Measurements from ENCODE around the gene PLCB4.
A peak's percentile ranks its signal among the peaks of the same experiment; 100 is the strongest.
"Not testable (repeated sequence)": the region's sequence is repeated elsewhere in the genome, so short reads cannot be mapped to it uniquely, and the experiment has no call there.

The PLCB4 gene

GRCh38 chr20:9043364-9043763 lies 25.5 kb upstream of the PLCB4 start:
- Histone ChIP-seq H3K27ac (ENCODE audit: low read depth, low read length) (no peak overlapping the region), H3K18ac (ENCODE audit: low read length) (no peak overlapping the region), H3K4ac (ENCODE audit: low read depth, low read length) (no peak overlapping the region), H2BK5ac (ENCODE audit: low read depth, low read length, poor library complexity) (no peak overlapping the region), H2BK12ac (ENCODE audit: low read length) (no peak overlapping the region), H2BK120ac (ENCODE audit: insufficient read depth, low read length, poor library complexity) (no peak overlapping the region), H3K4me2 (ENCODE audit: low read length) (no peak overlapping the region), H3K9me3 (ENCODE audit: insufficient read depth, low read depth, low read length) (peaks cover 2% of the 10 kb centered on the region), H3K4me1 (ENCODE audit: control insufficient read depth in 1 of 2, insufficient read depth in 2 of 2, low read length in 2 of 2) (no peaks in the 10 kb centered on the region), H3K23ac (ENCODE audit: low read length) (no peak overlapping the region), H3K9ac (ENCODE audit: low read length) (no peak overlapping the region), H2AK5ac (ENCODE audit: low read length) (no peak overlapping the region), H3K79me2 (ENCODE audit: control insufficient read depth, insufficient read depth, low read length, poor library complexity) (no peaks in the 10 kb centered on the region), H4K91ac (ENCODE audit: low read depth, low read length) (no peak overlapping the region), H4K12ac (ENCODE audit: low read depth, low read length) (no peak overlapping the region), H3K27me3 (ENCODE audit: insufficient read depth, low read length) (no peaks in the 10 kb centered on the region), H4K8ac (ENCODE audit: low read depth, low read length) (no peak overlapping the region), H3K36me3 (ENCODE audit: control insufficient read depth in 1 of 2, insufficient read depth in 2 of 2, low read length in 2 of 2) (no peaks in the 10 kb centered on the region), H2AFZ (ENCODE audit: insufficient read depth, low read length, poor library complexity) (no peak overlapping the region), H3K79me1 (ENCODE audit: low read length) (no peaks in the 10 kb centered on the region), H3K4me3 (ENCODE audit: low read depth, low read length) (no peak overlapping the region), H3K14ac (ENCODE audit: low read length) (no peak overlapping the region)
- no CpG with 5 or more reads among the region's 5 CpGs for WGBS (ENCODE audit: extremely low coverage, insufficient coverage, insufficient read length)
- DNase-seq: no peak

GRCh38 chr20:9047928-9048327 lies 21.0 kb upstream of the PLCB4 start:
- H4K12ac ChIP-seq (ENCODE audit: low read depth, low read length): not testable (repeated sequence)
- no CpG with 5 or more reads among the region's 1 CpG for WGBS (ENCODE audit: extremely low coverage, insufficient coverage, insufficient read length)

GRCh38 chr20:9051508-9051907 lies 17.4 kb upstream of the PLCB4 start:
- no peaks in the 10 kb centered on the region for H3K27me3 ChIP-seq (ENCODE audit: insufficient read depth, low read length)
- peaks cover 0 to 3% of the 10 kb centered on the region in 2 experiments for H3K4me1 ChIP-seq (ENCODE audit: control insufficient read depth in 1 of 2, insufficient read depth in 2 of 2, low read length in 2 of 2)
- no peak overlapping the region for H3K14ac ChIP-seq (ENCODE audit: low read length)
- H2BK12ac ChIP-seq (ENCODE audit: low read length): no peak overlapping the region
- no peaks in the 10 kb centered on the region for H3K79me2 ChIP-seq (ENCODE audit: control insufficient read depth, insufficient read depth, low read length, poor library complexity)
- H4K12ac ChIP-seq (ENCODE audit: low read depth, low read length): no peak overlapping the region
- no peak overlapping the region for H2BK120ac ChIP-seq (ENCODE audit: insufficient read depth, low read length, poor library complexity)
- H2AK5ac ChIP-seq (ENCODE audit: low read length): no peak overlapping the region
- H3K4me3 ChIP-seq (ENCODE audit: low read depth, low read length): no peak overlapping the region
- H3K23ac ChIP-seq (ENCODE audit: low read length): no peak overlapping the region
- H3K79me1 ChIP-seq (ENCODE audit: low read length): no peaks in the 10 kb centered on the region
- no peak overlapping the region for H3K4ac ChIP-seq (ENCODE audit: low read depth, low read length)
- H2BK5ac ChIP-seq (ENCODE audit: low read depth, low read length, poor library complexity): no peak overlapping the region
- H3K4me2 ChIP-seq (ENCODE audit: low read length): no peak overlapping the region
- H3K9ac ChIP-seq (ENCODE audit: low read length): no peak overlapping the region
- no peak overlapping the region for H3K27ac ChIP-seq (ENCODE audit: low read depth, low read length)
- peak; percentile 50 to 54 for DNase-seq
- no peak overlapping the region for H2AFZ ChIP-seq (ENCODE audit: insufficient read depth, low read length, poor library complexity)
- H4K8ac ChIP-seq (ENCODE audit: low read depth, low read length): no peak overlapping the region
- WGBS (ENCODE audit: extremely low coverage, insufficient coverage, insufficient read length): no CpG with 5 or more reads among the region's 2 CpGs
- no peaks in the 10 kb centered on the region for H3K36me3 ChIP-seq (ENCODE audit: control insufficient read depth in 1 of 2, insufficient read depth in 2 of 2, low read length in 2 of 2)
- peaks cover 5% of the 10 kb centered on the region for H3K9me3 ChIP-seq (ENCODE audit: insufficient read depth, low read depth, low read length)
- H3K18ac ChIP-seq (ENCODE audit: low read length): no peak overlapping the region
- no peak overlapping the region for H4K91ac ChIP-seq (ENCODE audit: low read depth, low read length)

More at GRCh38 chr20:9047928-9048327, 21.0 kb upstream of the PLCB4 start:
- not testable (repeated sequence) for H3K4ac ChIP-seq (ENCODE audit: low read depth, low read length); H3K79me2 ChIP-seq (ENCODE audit: control insufficient read depth, insufficient read depth, low read length, poor library complexity); H3K79me1 ChIP-seq (ENCODE audit: low read length); H3K4me2 ChIP-seq (ENCODE audit: low read length); H2AK5ac ChIP-seq (ENCODE audit: low read length); H3K18ac ChIP-seq (ENCODE audit: low read length); H3K9me3 ChIP-seq (ENCODE audit: insufficient read depth, low read depth, low read length); H3K14ac ChIP-seq (ENCODE audit: low read length); H2AFZ ChIP-seq (ENCODE audit: insufficient read depth, low read length, poor library complexity); H3K4me3 ChIP-seq (ENCODE audit: low read depth, low read length); H3K4me1 ChIP-seq (ENCODE audit: control insufficient read depth in 1 of 2, insufficient read depth in 2 of 2, low read length in 2 of 2); DNase-seq; H4K91ac ChIP-seq (ENCODE audit: low read depth, low read length); H2BK5ac ChIP-seq (ENCODE audit: low read depth, low read length, poor library complexity); H3K9ac ChIP-seq (ENCODE audit: low read length); H4K8ac ChIP-seq (ENCODE audit: low read depth, low read length); H3K36me3 ChIP-seq (ENCODE audit: control insufficient read depth in 1 of 2, insufficient read depth in 2 of 2, low read length in 2 of 2); H2BK120ac ChIP-seq (ENCODE audit: insufficient read depth, low read length, poor library complexity); H3K23ac ChIP-seq (ENCODE audit: low read length); H3K27me3 ChIP-seq (ENCODE audit: insufficient read depth, low read length); H3K27ac ChIP-seq (ENCODE audit: low read depth, low read length); H2BK12ac ChIP-seq (ENCODE audit: low read length)

GRCh38 chr20:9052136-9052535 lies 16.8 kb upstream of the PLCB4 start:
- Histone ChIP-seq H3K36me3 (ENCODE audit: control insufficient read depth in 1 of 2, insufficient read depth in 2 of 2, low read length in 2 of 2) (no peaks in the 10 kb centered on the region), H3K27me3 (ENCODE audit: insufficient read depth, low read length) (no peaks in the 10 kb centered on the region), H2BK5ac (ENCODE audit: low read depth, low read length, poor library complexity) (no peak overlapping the region)

More at GRCh38 chr20:9052136-9052535, 16.8 kb upstream of the PLCB4 start:
- no peak overlapping the region for H3K9ac ChIP-seq (ENCODE audit: low read length)
- H4K8ac ChIP-seq (ENCODE audit: low read depth, low read length): no peak overlapping the region
- H2BK120ac ChIP-seq (ENCODE audit: insufficient read depth, low read length, poor library complexity): no peak overlapping the region
- H3K4ac ChIP-seq (ENCODE audit: low read depth, low read length): no peak overlapping the region
- no peak overlapping the region for H2BK12ac ChIP-seq (ENCODE audit: low read length)
- H3K23ac ChIP-seq (ENCODE audit: low read length): no peak overlapping the region
- no peak overlapping the region for H3K18ac ChIP-seq (ENCODE audit: low read length)
- H4K12ac ChIP-seq (ENCODE audit: low read depth, low read length): no peak overlapping the region
- peaks cover 0 to 3% of the 10 kb centered on the region in 2 experiments for H3K4me1 ChIP-seq (ENCODE audit: control insufficient read depth in 1 of 2, insufficient read depth in 2 of 2, low read length in 2 of 2)
- no peak for DNase-seq
- no peak overlapping the region for H3K14ac ChIP-seq (ENCODE audit: low read length)
- H4K91ac ChIP-seq (ENCODE audit: low read depth, low read length): no peak overlapping the region
- H3K4me2 ChIP-seq (ENCODE audit: low read length): no peak overlapping the region
- H3K9me3 ChIP-seq (ENCODE audit: insufficient read depth, low read depth, low read length): peaks cover 5% of the 10 kb centered on the region
- H2AK5ac ChIP-seq (ENCODE audit: low read length): no peak overlapping the region
- H3K4me3 ChIP-seq (ENCODE audit: low read depth, low read length): no peak overlapping the region
- H3K79me1 ChIP-seq (ENCODE audit: low read length): no peaks in the 10 kb centered on the region
- no CpG with 5 or more reads among the region's 3 CpGs for WGBS (ENCODE audit: extremely low coverage, insufficient coverage, insufficient read length)
- no peak overlapping the region for H2AFZ ChIP-seq (ENCODE audit: insufficient read depth, low read length, poor library complexity)
- H3K27ac ChIP-seq (ENCODE audit: low read depth, low read length): no peak overlapping the region
- H3K79me2 ChIP-seq (ENCODE audit: control insufficient read depth, insufficient read depth, low read length, poor library complexity): no peaks in the 10 kb centered on the region
